Measurements from ENCODE around the gene COL15A1.
A peak's percentile ranks its signal among the peaks of the same experiment; 100 is the strongest.

Gene COL15A1

GRCh38 chr9:99040911-99041582, 97.3 kb downstream of the COL15A1 start:
- peak; percentile 28 for DNase-seq

- no peak for DNase-seq
Measured at GRCh38 chr9:99041618-99042017, 97.9 kb downstream of the COL15A1 start.

- no peak for DNase-seq
Measured at GRCh38 chr9:99042620-99043019, 98.9 kb downstream of the COL15A1 start.

- DNase-seq: no peak
Measured at GRCh38 chr9:99044827-99045226, 101.1 kb downstream of the COL15A1 start.

- DNase-seq: no peak
Measured at GRCh38 chr9:99046068-99046467, 102.4 kb downstream of the COL15A1 start.

- no peak for DNase-seq
Measured at GRCh38 chr9:99046542-99047071, 102.9 kb downstream of the COL15A1 start.

- DNase-seq: no peak
Measured at GRCh38 chr9:99049228-99049627, 105.5 kb downstream of the COL15A1 start.

GRCh38 chr9:99049641-99050040, 105.9 kb downstream of the COL15A1 start:
- no peak for DNase-seq

- DNase-seq: no peak
Measured at GRCh38 chr9:99050292-99050911, 106.7 kb downstream of the COL15A1 start.

- DNase-seq: no peak
Measured at GRCh38 chr9:99050924-99051323, 107.2 kb downstream of the COL15A1 start.

- DNase-seq: no peak
Measured at GRCh38 chr9:99051406-99051805, 107.7 kb downstream of the COL15A1 start.

- no peak for DNase-seq
Measured at GRCh38 chr9:99051851-99052250, 108.1 kb downstream of the COL15A1 start.

- DNase-seq: no peak
Measured at GRCh38 chr9:99052815-99053715, 109.4 kb downstream of the COL15A1 start.

GRCh38 chr9:99054581-99054980, 110.9 kb downstream of the COL15A1 start:
- no peak for DNase-seq

GRCh38 chr9:99055384-99055783, 111.7 kb downstream of the COL15A1 start:
- DNase-seq: no peak

- DNase-seq: no peak
Measured at GRCh38 chr9:99056186-99056585, 112.5 kb downstream of the COL15A1 start.

- DNase-seq: no peak
Measured at GRCh38 chr9:99056886-99057664, 113.4 kb downstream of the COL15A1 start.

GRCh38 chr9:99057665-99058625, 114.2 kb downstream of the COL15A1 start:
- DNase-seq: no peak

GRCh38 chr9:99058964-99059921, 115.5 kb downstream of the COL15A1 start:
- no peak for DNase-seq

- no peak for DNase-seq
Measured at GRCh38 chr9:99060621-99061020, 116.9 kb downstream of the COL15A1 start.

Data from retina (tissue), 1 donor.